NOMO-1 (cell line): ENCODE data around the gene TMED6.
"Not testable (repeated sequence)": the region's sequence is repeated elsewhere in the genome, so short reads cannot be mapped to it uniquely, and the experiment has no call there.

Source experiments
- DNase-seq, 2 experiments: peaks; one replicate each; lab custom pipeline; 2025; ENCODE audit not compliant: unreplicated experiment in 2 of 2; lab: John Stamatoyannopoulos, UW

The TMED6 gene

DNA sequence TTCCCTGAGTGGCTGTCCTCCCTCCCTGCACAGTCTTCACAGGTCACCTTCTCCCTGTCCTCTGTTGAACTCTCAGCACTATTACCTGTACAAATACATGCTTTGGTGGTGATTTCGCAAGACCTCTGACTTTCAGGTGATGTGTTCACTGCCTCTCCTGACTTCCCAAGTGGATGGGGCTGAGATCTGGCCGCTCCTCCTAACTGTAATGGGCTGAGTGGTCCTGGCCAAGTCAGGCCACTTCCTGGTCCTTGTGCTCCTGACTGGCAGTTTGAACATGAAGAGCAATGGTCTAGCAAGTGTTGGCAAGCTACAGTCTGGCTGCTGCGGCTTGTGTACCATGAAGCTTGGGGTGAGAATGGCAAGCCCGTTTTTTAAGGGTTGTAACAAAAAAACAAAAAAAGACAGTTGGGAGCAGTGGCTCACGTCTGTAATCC lies 11.7 kb upstream of the TMED6 start:
- no peak for DNase-seq

DNA sequence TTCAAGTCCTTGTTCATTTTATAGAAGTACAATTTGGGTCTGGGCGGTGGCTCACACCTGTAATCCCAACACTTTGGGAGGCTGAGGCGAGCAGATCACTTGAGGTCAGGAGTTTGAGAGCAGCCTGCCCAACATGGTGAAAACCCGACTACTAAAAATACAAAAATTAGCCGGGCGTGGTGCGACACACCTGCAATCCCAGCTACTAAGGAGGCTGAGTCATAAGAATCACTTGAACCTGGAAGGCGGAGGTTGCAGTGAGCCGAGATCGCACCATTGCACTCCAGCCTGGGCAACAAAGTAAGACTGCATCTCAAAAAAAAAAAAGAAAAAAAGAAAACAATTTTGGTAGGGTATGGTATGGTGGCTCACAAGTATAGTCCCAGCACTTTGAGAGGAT lies 8.5 kb upstream of the TMED6 start:
- DNase-seq = not testable (repeated sequence)

DNA sequence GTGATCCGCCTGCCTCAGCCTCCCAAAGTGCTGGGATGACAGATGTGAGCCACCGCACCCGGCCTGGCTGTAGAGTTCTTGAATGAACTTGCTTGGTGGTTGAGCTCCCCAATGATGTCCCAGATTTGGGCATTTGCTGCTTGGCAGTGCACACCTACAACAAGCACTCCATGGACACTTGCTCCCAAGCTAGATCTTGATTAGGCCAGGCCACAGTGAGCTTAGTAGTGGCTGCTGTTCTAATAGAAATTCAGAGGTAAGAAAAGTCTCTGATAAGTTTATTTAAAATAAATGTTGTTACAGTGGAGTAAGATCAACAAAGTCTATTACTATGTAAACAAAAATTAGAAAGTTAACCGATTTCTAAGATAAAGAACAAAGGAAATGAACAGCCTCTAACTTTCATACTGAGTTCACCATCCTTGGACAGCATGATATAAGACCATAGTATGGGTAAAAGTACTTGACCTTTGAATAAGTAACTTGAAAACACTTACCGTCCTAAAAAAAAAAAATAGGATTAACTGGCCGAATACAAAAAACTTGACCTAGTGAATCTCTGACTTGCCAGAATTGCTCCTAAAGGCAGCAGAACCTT lies 951 bp downstream of the TMED6 start:
- DNase-seq = no peak

DNA sequence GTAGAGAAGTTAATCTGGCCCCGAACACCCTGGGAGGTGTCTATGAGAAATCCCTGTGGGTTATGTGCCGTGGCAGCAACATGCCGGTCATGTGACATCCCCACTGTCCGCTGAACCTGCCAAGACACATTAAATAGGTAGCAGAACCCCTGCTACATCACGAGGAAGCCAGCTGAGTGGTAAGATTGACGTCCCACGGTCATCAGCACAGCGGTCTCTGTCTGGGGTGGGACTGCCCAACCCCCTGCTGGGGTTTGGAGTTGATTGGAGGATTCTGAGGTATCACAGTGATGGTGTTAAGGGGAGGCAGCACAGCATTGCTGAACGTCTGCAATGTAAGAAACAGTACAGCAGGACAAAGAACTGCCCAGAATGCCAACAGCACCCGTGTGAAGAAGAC lies 2.0 kb downstream of the TMED6 start:
- DNase-seq = no peak

DNA sequence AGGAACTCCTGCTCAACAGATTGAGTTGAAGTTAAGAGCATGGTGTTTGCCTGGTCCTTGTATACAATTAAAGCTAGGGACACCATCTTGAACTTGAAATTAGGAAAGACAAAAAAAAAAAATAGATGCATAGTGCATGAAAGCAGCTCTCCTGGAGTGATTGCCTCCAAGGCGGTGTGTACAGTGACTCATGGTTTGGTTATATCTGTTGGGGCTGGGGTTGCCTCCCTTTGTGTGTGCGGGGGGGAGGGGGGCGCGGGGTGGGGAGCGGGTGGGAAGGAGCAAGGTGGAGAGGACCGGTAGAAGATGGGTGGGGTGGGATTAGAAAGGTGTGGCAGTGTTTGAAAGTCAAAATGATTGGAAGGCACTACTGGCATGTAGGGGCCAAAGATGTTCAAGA lies 3.4 kb downstream of the TMED6 start:
- no peak for DNase-seq

DNA sequence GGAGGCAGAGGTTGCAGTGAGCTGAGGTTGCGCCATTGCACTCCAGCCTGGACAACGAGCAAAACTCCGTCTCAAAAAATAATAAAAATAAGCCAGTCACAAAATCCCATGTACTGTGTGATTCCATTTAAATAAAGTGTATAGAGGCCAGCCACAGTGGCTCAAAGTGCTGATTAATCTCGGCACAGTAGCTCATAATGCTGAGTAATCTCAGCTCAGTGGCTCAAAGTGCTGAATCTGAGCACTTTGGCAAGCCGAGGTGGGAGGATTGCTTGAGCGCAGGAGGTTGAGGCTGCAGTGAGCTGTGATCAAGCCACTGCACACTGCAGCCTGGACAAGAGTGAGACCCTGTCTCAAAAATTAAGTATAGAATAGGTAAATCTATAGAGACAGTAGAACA lies 4.9 kb downstream of the TMED6 start:
- no peak for DNase-seq

DNA sequence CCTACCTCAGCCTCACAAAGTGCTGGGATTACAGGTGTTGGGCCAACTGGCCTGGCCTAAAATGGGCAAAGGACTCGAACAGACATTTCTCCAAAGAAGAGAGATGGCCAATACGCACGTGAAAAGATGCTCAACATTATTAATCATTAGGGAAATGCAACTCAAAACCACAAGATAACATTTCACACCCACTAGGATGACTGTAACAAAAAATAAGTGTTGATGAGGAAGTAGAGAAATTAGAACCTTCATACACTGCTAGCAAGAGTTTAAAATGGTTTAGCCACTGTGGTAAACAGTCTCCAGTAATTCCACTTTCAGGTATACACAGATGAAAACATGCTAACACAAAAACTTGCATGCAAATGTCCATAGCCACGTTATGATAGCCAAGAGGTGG lies 5.7 kb downstream of the TMED6 start:
- peak in 1 of 2 experiments; percentile 29 for DNase-seq

DNA sequence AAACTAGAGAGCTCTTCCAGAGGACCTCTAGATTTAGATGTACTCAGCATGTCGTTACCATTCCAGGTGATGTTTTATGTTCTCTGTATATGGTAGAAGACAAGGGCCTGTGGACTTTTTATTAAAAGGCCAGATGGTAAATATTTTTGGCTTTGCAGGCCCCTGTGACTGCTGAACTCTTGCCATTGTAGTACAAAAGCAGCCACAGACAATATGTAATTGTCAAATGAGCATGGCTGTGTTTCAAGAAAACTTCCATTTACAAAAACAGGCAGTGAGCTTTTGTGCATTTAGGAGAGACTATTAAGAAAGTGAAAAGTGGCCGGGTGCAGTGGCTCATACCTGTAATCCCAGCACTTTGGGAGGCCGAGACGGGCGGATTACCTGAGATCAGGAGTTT lies 7.4 kb downstream of the TMED6 start:
- no peak for DNase-seq

DNA sequence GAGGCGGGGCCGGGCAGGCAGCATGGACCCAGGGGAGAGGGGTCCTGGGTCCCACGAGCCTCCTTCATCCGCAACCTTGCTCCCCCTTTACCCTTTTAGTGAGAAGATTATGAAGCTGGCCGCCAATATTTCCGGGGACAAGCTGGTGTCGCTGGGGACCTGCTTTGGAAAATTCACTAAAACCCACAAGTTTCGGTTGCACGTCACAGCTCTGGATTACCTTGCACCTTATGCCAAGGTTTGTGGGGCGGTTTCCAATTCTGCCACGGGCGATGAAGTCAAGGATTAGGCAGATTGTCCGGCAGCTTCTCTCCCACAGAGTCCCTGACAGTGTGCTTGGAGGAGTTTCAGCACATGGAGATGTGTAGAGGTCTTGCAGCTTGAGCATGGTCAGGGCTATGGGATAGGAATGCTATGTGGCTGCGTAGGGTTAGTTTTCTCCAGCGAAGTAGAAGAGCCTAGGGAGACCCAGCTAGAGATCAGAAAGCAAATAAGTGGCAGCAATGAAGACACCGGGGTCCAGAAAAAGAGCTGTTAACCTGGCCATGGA lies 11.4 kb downstream of the TMED6 start:
- no peak for DNase-seq

DNA sequence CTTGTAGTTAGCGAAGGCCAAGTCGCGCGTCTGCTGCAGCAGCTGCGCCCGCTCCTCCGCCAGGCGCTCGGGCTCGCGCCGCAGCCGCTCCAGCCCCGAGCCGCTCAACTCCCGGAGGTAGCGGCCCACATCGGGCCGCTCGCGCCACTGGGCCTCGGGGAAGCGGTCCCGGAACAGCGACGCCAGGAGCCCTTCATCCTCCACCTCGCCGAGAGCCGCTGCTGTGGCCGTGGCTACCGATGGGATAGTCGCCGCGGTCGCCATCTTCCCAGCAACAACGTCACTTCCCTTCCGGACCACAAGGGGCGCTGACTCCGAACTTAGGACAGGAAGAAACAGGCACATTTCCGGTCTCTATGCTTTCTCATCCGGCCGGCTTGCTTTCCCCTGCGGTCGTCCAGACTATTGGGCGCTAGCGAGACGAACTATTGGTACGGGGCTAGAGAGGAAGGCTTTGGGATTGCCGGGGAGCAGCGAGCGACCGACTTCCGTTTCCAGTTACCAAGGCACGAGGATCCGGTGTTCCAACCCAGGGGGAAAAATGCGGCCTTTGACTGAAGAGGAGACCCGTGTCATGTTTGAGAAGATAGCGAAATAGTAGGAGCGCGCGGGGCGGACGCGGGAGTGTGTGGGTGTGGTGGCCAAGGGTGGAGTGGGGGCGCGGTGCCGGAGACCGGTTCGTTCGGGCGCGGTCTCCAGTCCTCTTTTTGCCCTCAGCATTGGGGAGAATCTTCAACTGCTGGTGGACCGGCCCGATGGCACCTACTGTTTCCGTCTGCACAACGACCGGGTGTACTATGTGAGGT lies 12.1 kb downstream of the TMED6 start, which contains the start of the genes COG8 and NIP7:
COG8 (minus strand) TSS at position 276 of the 806 bp plus-strand sequence; CDS start at position 264, 12 bp downstream.
NIP7 (plus strand) TSS at position 484 of the 806 bp plus-strand sequence; CDS start at position 542, 58 bp downstream.
- peak; percentile 98 to 99 for DNase-seq

DNA sequence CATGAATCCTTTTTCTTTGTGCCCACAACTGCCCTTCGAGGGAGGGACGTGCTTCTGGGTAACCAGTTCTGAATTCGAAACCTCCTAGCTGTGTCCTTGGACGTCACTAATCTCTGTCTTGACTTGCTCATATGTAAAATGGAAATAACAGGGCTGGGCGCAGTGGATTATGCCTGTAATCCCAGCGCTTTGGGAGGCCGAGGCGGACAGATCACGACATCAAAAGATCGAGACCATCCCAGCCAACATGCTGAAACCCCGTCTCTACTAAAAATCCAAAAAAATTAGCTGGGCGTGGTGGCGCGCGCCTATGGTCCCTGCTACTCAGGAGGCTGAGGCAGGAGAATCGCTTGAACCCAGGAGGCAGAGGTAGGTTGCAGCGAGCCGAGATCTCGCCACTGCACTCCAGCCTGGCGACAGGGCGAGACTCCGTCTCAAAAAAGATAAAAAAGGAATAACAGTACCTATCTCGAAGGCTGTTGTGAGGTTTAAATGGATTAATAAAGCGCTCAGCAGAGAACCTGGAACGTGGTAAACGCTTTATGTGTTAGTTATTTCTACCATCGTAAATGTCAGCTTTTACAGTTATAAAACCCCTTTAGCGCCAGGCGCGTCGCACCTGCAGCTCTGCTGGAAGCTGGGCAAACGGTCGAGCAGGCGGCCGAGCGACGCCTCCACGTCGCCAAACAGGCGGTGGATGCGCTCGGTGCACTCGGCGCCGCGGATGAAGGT lies 12.9 kb downstream of the TMED6 start:
- no peak for DNase-seq

DNA sequence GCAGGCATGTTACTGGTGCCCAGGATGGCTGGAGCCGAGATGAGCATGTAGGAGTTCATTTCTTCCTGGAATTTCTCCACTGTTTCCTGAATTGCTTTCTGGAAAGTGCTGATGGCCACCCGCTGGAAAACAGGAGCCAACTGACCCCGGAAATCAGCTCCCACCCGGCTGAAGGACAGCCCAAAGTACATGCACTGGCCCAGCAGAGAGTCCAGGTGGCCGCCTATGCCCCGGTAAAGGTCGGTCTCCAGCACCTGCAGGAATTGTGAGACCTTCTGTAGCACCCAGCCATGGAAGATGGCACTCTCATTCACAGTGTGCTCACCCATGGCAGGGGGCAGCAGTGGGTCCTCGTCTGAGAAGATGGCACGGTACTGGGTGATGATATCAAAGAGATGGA lies 16.9 kb downstream of the TMED6 start:
- no peak for DNase-seq

DNA sequence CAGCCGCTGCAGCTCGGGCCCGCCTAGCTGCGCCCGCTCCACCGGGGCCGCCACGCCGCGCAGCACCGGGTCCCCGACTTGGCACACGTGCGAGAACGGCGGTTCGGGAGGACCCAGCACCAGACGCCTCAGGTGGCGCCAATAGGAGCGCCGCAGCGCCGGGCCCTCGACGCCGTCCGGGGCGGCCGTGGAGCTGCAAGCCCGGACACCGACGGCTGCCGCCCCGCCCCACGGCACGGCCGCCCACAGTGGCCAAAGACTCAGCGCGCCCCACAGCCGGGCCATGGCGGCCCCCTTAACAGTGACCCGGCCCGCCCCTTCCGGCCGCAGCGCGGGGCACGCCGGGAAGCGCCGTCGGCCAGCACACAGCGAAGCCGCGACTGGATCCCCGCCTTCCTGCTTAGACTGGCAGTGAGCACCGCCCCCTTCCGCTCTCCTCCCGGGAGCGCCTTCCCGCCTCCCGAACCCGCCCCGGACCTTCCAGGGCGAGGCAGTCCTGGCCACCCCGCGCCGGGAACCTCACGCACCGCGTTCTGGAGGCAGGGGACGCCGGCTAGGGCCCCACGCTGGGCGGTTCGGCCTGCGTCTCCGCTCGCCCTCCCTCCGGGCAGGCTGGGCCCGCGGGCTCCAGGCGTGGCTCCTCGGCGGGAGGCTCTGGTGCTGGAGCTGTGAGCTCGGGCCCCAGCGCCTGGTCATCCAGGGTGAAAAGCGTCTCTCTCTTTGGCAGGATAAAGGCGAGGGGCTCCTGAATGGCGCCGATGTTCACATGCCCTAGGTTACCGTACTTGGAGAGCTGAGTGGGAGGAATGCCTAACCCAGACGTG lies 21.1 kb downstream of the TMED6 start, which contains the start of gene PDF:
PDF (minus strand) TSS at position 303 of the 824 bp plus-strand sequence; CDS start at position 285, 18 bp downstream.
- peak; percentile 82 to 90 for DNase-seq

DNA sequence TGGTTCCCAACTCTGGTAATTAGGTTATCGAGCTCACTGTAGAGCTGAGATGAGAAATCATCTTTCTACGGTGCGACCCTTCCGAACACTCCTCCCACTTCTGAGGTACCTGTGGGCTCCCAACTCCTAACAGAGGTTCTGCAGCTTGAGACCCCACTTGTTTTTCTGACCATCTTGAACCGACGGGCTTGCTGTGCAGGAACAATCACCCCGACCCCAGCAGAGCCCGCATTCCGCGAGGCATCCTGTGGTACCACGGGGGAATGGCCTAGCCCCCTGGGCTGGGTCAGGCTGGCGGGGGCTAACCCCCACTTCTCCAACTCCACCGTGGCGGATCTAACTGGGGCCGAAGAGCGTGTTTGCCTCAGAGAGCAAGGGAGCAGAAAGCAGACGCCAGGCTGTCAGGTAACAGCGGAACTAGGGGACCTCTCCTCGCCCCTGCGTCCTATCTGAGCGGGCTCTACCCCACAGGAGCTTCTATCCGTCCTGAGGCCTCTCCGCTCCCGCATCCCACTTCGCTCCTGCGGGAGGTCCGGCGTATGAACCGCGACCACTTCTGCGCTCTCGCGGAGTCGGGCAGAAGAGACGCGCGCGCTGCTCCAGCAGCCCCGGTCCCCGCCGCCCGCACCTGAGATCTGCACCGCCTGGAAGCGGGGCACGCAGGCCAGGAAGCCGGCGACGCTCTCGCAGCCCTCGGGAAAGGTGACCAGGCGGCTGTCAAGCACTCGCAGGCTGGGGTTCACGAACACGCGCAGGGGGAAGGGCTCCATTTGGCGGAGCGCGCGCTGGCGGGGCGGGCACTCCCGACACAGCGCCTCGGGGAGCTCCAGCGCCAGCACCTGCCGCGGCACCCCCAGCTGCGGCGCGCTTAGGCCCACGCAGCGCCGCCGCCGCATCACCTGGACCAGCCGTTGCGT lies 22.0 kb downstream of the TMED6 start:
- DNase-seq = no peak

DNA sequence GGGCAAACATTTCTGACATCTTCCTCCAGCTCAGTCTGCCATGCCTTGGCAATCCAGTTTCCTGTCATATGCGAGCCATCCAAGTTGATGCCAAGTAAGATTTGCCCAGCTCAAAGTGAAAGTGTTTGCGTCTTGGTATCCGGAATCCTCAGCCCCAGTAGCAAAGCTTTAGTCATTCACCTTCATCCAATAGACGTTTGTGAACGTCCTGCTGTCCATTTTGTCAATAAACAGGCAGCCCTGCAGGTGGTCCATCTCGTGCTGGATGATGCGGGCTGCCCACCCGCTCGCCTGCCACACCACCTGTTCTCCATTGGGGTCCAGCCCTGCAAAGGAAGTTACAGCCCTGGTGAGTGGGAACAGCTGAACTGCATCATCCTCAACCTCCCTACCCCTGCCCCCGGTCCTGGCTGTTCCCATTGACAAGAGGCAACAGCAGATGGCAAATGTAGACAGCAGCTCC lies 22.7 kb downstream of the TMED6 start:
- DNase-seq = no peak

DNA sequence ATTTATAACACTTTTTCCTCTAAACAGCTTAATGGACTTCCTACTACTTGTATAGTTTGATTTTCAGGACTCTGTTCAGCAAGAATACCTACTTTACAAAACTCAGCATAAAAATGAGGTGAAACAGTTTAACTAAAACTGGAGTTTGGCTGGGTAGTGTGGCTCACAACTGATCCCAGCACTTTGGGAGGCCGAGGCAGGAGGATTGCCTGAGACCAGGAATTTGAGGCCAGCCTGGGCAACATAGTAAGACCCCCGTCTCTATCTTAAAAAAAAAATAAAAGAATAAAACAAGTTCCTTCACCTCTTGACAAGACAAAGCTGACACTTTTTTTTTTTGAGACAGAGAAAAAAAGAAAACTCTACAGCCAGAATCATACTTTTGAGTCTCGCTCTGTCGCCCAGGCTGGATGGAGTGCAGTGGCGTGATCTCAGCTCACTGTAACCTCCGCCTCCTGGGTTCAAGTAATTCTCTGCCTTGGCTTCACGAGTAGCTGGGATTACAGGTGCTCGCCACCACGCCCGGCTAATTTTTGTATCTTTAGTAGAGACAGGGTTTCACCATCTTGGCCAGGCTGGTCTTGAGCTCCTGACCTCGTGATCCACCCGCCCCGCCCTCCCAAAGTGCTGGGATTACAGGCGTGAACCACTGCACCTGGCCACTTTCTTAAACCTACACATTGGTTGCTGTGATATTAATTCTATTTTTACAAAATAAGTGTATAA lies 23.8 kb downstream of the TMED6 start:
- no peak for DNase-seq

DNA sequence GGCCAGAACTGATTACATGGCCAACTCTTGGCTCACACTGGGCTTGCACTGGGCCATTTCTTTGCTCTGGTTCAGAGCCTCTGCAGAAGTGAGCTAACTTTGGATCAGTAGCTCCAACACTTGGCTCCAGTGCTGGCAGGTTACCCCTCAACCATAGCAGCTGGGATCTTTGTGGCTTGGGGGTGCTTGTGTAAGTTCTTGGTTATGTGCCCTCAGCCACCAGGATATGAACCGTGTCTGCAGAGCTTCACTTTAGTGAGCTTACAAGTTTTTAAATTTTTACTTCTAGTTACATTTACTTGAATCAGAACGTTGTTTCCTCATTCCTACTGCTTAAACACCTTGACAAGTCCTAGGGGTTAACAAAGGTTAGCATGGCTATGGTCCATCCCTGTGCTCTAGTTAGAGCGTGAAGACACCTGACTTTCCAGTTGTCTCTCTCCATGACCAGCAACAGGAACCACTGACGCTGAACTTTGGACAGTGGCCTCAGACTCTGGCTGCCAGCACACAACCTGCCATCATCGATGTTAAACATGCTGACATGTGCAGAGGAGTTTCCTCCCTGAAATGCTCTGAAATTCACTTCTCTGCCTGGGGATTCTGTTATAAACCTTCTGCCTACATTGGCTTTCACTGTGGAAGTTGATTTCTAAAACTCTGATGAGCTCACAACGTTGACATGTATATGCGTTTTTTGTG lies 25.3 kb downstream of the TMED6 start:
- DNase-seq = no peak

DNA sequence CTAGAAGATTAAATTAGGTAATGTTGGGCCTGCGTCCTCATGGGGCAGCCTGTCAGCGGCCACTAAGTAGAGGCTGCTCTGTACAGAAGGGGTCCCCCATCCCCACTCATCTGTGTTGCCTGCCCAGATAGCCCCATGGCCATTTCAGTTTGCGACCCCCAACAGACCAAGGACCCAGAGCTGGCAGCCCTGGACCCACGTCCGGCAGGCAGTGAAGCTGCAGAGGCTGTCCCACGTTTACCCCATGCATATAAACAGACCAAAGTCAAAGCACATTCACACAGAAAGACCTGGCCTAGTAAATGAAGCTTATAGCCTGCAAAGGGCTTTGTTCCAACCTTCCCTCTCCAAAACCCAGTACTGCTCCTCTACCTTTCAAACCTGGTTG lies 25.8 kb downstream of the TMED6 start:
- no peak for DNase-seq
